H1 (cell line): Measurements from ENCODE around the gene RASGRP4. TPM values are rescaled to one million over a fixed set of nuclear protein-coding genes. Genes with fewer than 3 reads are reported as not detected.

ENCODE experiments used
- CTCF ChIA-PET: fragments of 300-600 bp; sonication (Branson Sonifier 250); formaldehyde crosslinking; loops from one replicate; lab custom pipeline; 2021; ENCODE audit not compliant: partially characterized antibody; lab: Charles Lee
- POLR2A ChIA-PET: fragments of 300-600 bp; sonication (Branson Sonifier 250); formaldehyde crosslinking; loops from one replicate; lab custom pipeline; 2021; ENCODE audit warnings: inconsistent platforms; ENCODE audit not compliant: partially characterized antibody; lab: Charles Lee
- DNase-seq, 2 experiments: peaks; one replicate each; pipeline versions ENCODE4 v3.0.0 to v3.0.0-alpha.2; 2010 to 2022; ENCODE audit warnings: low spot score in 2 of 2, low read depth in 1 of 2, mixed read lengths in 1 of 2
- FAIRE-seq: peaks from 2 replicates; lab custom pipeline; 2011; peaks lifted over from hg19 to GRCh38; lab: Jason Lieb, UNC
- H2AFZ ChIP-seq: 2 replicates; pipeline ENCODE4 v1.8.1; 2012; ENCODE audit warnings: low read length, inconsistent platforms
- H2AK5ac ChIP-seq: 2 replicates; pipeline ENCODE4 v1.6.1; 2013; ENCODE audit warnings: low read depth, low read length
- H2BK120ac ChIP-seq: replicated peaks from 2 replicates; pipeline ENCODE3; 2013; ENCODE audit warnings: low read depth, low read length, inconsistent platforms
- H2BK12ac ChIP-seq: 2 replicates; pipeline ENCODE4 v1.6.1; 2013; ENCODE audit warnings: low read depth, low read length
- H2BK15ac ChIP-seq: 2 replicates; pipeline ENCODE4 v1.6.1; 2013; ENCODE audit warnings: low read length
- H2BK20ac ChIP-seq: 2 replicates; pipeline ENCODE4 v1.6.1; 2013; ENCODE audit warnings: low read length
- H2BK5ac ChIP-seq: 2 replicates; pipeline ENCODE4 v1.6.1; 2013; ENCODE audit warnings: low read depth, low read length
- H3K14ac ChIP-seq: 2 replicates; pipeline ENCODE4 v1.6.1; 2013; ENCODE audit warnings: inconsistent platforms; ENCODE audit not compliant: insufficient read length
- H3K18ac ChIP-seq: 2 replicates; pipeline ENCODE4 v1.6.1; 2013; ENCODE audit warnings: low read length; ENCODE audit errors: extremely low read depth
- H3K23ac ChIP-seq: 2 replicates; pipeline ENCODE4 v1.6.1; 2013; ENCODE audit warnings: inconsistent platforms; ENCODE audit not compliant: insufficient read length
- H3K23me2 ChIP-seq: 2 replicates; pipeline ENCODE4 v1.6.1; 2013; ENCODE audit warnings: low read depth, low read length
- H3K27ac ChIP-seq: 2 replicates; pipeline ENCODE4 v1.6.1; 2011; ENCODE audit warnings: low read depth, low read length, inconsistent platforms
- H3K27me3 ChIP-seq, 4 experiments: replicated peaks in 1 of 4; 1 replicate in 1 of 4; 2 replicates in 3 of 4; pipeline versions ENCODE4 v1.6.1 to v1.8.1; 2011 to 2013; ENCODE audit warnings: low read length in 3 of 4, mild to moderate bottlenecking in 3 of 4, inconsistent platforms in 2 of 4, mixed read lengths in 2 of 4, moderate library complexity in 1 of 4; ENCODE audit not compliant: control insufficient read depth in 3 of 4, insufficient read depth in 3 of 4; ENCODE audit errors: extremely low read depth in 1 of 4
- H3K36me3 ChIP-seq, 4 experiments: 2 replicates each; pipeline versions ENCODE4 v1.6.1 to v1.8.1; 2011 to 2013; ENCODE audit warnings: mild to moderate bottlenecking in 4 of 4, low read length in 3 of 4, moderate library complexity in 2 of 4, control low read depth in 1 of 4, inconsistent platforms in 1 of 4; ENCODE audit not compliant: insufficient read depth in 4 of 4, control insufficient read depth in 2 of 4
- H3K4ac ChIP-seq: replicated peaks from 2 replicates; pipeline ENCODE3; 2013; ENCODE audit warnings: low read length, low read depth, mixed read lengths, inconsistent platforms; ENCODE audit not compliant: insufficient read length
- H3K4me1 ChIP-seq, 4 experiments: replicated peaks in 1 of 4; 1 replicate in 1 of 4; 2 replicates in 3 of 4; pipeline versions ENCODE4 v1.6.1 to v1.8.1; 2011 to 2013; ENCODE audit warnings: low read length in 3 of 4, inconsistent platforms in 2 of 4, mixed read lengths in 1 of 4; ENCODE audit not compliant: insufficient read depth in 4 of 4, control insufficient read depth in 3 of 4
- H3K4me2 ChIP-seq, 2 experiments: 2 replicates each; pipeline versions ENCODE4 v1.6.1 to v1.8.1; 2011 to 2013; ENCODE audit warnings: low read depth in 2 of 2, low read length in 2 of 2, control low read depth in 1 of 2, inconsistent platforms in 1 of 2, mild to moderate bottlenecking in 1 of 2; ENCODE audit not compliant: insufficient read depth in 1 of 2
- H3K4me3 ChIP-seq, 4 experiments: fragments of 200-600, 300-600 bp in 1 of 4; sonication (generic), shearing (Covaris generic), sonication (Bioruptor Twin) in 1 of 4; 2 replicates each; pipeline versions ENCODE4 v1.5.1 to v1.8.1; 2011 to 2016; ENCODE audit warnings: low read length in 4 of 4, low read depth in 3 of 4, control low read depth in 2 of 4, inconsistent platforms in 2 of 4, mild to moderate bottlenecking in 2 of 4, mixed read lengths in 1 of 4, moderate library complexity in 1 of 4; ENCODE audit not compliant: insufficient read depth in 2 of 4; ENCODE audit errors: extremely low read depth in 1 of 4
- H3K56ac ChIP-seq: replicated peaks from 2 replicates; pipeline ENCODE3; 2013; ENCODE audit warnings: low read depth, mild to moderate bottlenecking, mixed read lengths, low read length, inconsistent platforms; ENCODE audit not compliant: insufficient read length
- H3K79me1 ChIP-seq: 2 replicates; pipeline ENCODE4 v1.6.1; 2013; ENCODE audit warnings: low read depth, low read length, control low read depth
- H3K79me2 ChIP-seq, 2 experiments: 2 replicates each; pipeline versions ENCODE4 v1.6.1 to v1.8.1; 2012 to 2013; ENCODE audit warnings: low read length in 2 of 2, mild to moderate bottlenecking in 2 of 2, inconsistent platforms in 1 of 2; ENCODE audit not compliant: insufficient read depth in 2 of 2, control insufficient read depth in 1 of 2
- H3K9ac ChIP-seq, 4 experiments: replicated peaks in 1 of 4; 1 replicate in 1 of 4; 2 replicates in 3 of 4; pipeline versions ENCODE4 v1.6.1 to v1.8.1; 2011 to 2013; ENCODE audit warnings: low read depth in 3 of 4, low read length in 3 of 4, control low read depth in 2 of 4, mild to moderate bottlenecking in 2 of 4, moderate library complexity in 2 of 4, inconsistent platforms in 1 of 4; ENCODE audit errors: extremely low read depth in 1 of 4
- H3K9me3 ChIP-seq, 2 experiments: 2 replicates each; pipeline versions ENCODE4 v1.6.1 to v1.8.1; 2012 to 2013; ENCODE audit warnings: mild to moderate bottlenecking in 2 of 2, moderate library complexity in 2 of 2, control low read depth in 1 of 2, inconsistent platforms in 1 of 2, low read depth in 1 of 2, low read length in 1 of 2, mixed read lengths in 1 of 2; ENCODE audit not compliant: insufficient read depth in 2 of 2
- H4K20me1 ChIP-seq, 2 experiments: replicated peaks in 1 of 2; 2 replicates each; pipeline versions ENCODE3 to v1.8.1; 2011 to 2013; ENCODE audit warnings: inconsistent platforms in 2 of 2, low read length in 2 of 2, mild to moderate bottlenecking in 1 of 2; ENCODE audit not compliant: insufficient read depth in 2 of 2, control insufficient read depth in 1 of 2
- H4K5ac ChIP-seq: 2 replicates; pipeline ENCODE4 v1.6.1; 2013; ENCODE audit warnings: low read length, low read depth, mixed read lengths, inconsistent platforms; ENCODE audit not compliant: insufficient read length
- H4K8ac ChIP-seq: 2 replicates; pipeline ENCODE4 v1.8.0; 2013; ENCODE audit warnings: mild to moderate bottlenecking, moderate library complexity, low read length, inconsistent platforms; ENCODE audit not compliant: insufficient read depth; ENCODE audit errors: extremely low read depth
- H4K91ac ChIP-seq: replicated peaks from 2 replicates; pipeline ENCODE3; 2013; ENCODE audit warnings: low read length, mixed read lengths, inconsistent platforms; ENCODE audit not compliant: insufficient read length
- BCL11A ChIP-seq, 2 experiments: IDR thresholded peaks; one replicate each; pipeline ENCODE4 v1.6.1; 2011; ENCODE audit warnings: low read depth in 2 of 2, low read length in 2 of 2, mild to moderate bottlenecking in 2 of 2
- BRCA1 ChIP-seq: IDR thresholded peaks from 2 replicates; pipeline ENCODE4 v1.6.1; 2012; ENCODE audit warnings: low read depth, low read length, improper control_type of control experiment
- CBX8 ChIP-seq: fragments of 300-800, 300-1000 bp; sonication (generic); IDR thresholded peaks from 2 replicates; pipeline ENCODE4 v1.7.1; 2016; ENCODE audit warnings: low read depth, low read length, borderline replicate concordance
- CHD2 ChIP-seq: IDR thresholded peaks from 2 replicates; pipeline ENCODE4 v1.6.1; 2012; ENCODE audit warnings: low read length, improper control_type of control experiment
- FOSL1 ChIP-seq: IDR thresholded peaks from 2 replicates; pipeline ENCODE4 v1.6.1; 2011; ENCODE audit warnings: mild to moderate bottlenecking, low read depth, low read length, moderate library complexity; ENCODE audit not compliant: insufficient read depth
- GABPA ChIP-seq: IDR thresholded peaks from 2 replicates; pipeline ENCODE4 v1.6.1; 2011; ENCODE audit warnings: mild to moderate bottlenecking, low read length, moderate library complexity, borderline replicate concordance; ENCODE audit not compliant: insufficient read depth
- GTF2F1 ChIP-seq: IDR thresholded peaks from 2 replicates; pipeline ENCODE4 v1.6.1; 2012; ENCODE audit warnings: low read depth, low read length, improper control_type of control experiment, borderline replicate concordance
- KDM4A ChIP-seq: IDR thresholded peaks from one replicate; pipeline ENCODE4 v1.7.1; 2012; ENCODE audit warnings: low read depth, mild to moderate bottlenecking, moderate library complexity, low read length, inconsistent platforms; ENCODE audit not compliant: severe bottlenecking
- NRF1 ChIP-seq: IDR thresholded peaks from 2 replicates; pipeline ENCODE4 v1.6.1; 2011; ENCODE audit warnings: mild to moderate bottlenecking, low read depth, low read length, improper control_type of control experiment
- SP4 ChIP-seq: IDR thresholded peaks from 2 replicates; pipeline ENCODE4 v1.6.1; 2012; ENCODE audit warnings: low read length, inconsistent platforms
- SRF ChIP-seq: IDR thresholded peaks from 2 replicates; pipeline ENCODE4 v1.6.1; 2011; ENCODE audit warnings: mild to moderate bottlenecking, low read depth, low read length, moderate library complexity
- WGBS, 2 experiments: shearing (Covaris generic) in 1 of 2; methylation state at CpG; one replicate each; pipeline versions ENCODE4 v1.1.6 to v1.1.7; 2013 to 2015; ENCODE audit warnings: low lambda C conversion rate in 2 of 2, mixed read lengths in 2 of 2, inconsistent platforms in 1 of 2, low coverage in 1 of 2, missing lambda C conversion rate in 1 of 2; ENCODE audit not compliant: insufficient replicate concordance in 2 of 2, insufficient coverage in 1 of 2, insufficient read length in 1 of 2; ENCODE audit errors: extremely low coverage in 1 of 2, missing lambda C conversion rate in 1 of 2; 5-methylcytosine and 5-hydroxymethylcytosine counted together
- polyA plus RNA-seq, 7 experiments: library from polyadenylated mRNA; depleted of rRNA in 3 of 7; stranded (reverse) in 5 of 7; unstranded in 2 of 7; fragments of >200 nt in 5 of 7; fragments of 200-250 nt in 2 of 7; gene quantifications; 1 replicate in 5 of 7; 2 replicates in 1 of 7; 4 replicates in 1 of 7; pipeline versions ENCODE4 v1.2.1 to v1.2.3, GENCODE V29; 2011 to 2013; ENCODE audit warnings: missing spikeins in 2 of 7, mixed read lengths in 2 of 7
- total RNA-seq: library from RNA; stranded (reverse); fragmentation: NEBNext Ultra II Directional; extraction: Animal tissue kit (Norgen Biotek cat#: 25700); gene quantifications from 2 replicates; pipeline ENCODE4 v1.2.1, GENCODE V29; 2021
- TF ChIP-seq, protein P1 (sequence below), 3 experiments: IDR thresholded peaks; 1 replicate in 2 of 3; 2 replicates in 1 of 3; pipeline versions ENCODE4 v1.5.1 to v1.6.1; 2011; ENCODE audit warnings: low read length in 3 of 3, mild to moderate bottlenecking in 3 of 3, inconsistent platforms in 2 of 3, low read depth in 1 of 3, moderate library complexity in 1 of 3; ENCODE audit not compliant: insufficient read depth in 1 of 3; ENCODE audit errors: control extremely low read depth in 1 of 3

RASGRP4 gene
- total and polyA plus RNA-seq, 2 of the 8 experiments (the other 6 are each of a cell fraction or from before 2014, with no cell fraction given): 1.9 to 3.1 TPM

DNA sequence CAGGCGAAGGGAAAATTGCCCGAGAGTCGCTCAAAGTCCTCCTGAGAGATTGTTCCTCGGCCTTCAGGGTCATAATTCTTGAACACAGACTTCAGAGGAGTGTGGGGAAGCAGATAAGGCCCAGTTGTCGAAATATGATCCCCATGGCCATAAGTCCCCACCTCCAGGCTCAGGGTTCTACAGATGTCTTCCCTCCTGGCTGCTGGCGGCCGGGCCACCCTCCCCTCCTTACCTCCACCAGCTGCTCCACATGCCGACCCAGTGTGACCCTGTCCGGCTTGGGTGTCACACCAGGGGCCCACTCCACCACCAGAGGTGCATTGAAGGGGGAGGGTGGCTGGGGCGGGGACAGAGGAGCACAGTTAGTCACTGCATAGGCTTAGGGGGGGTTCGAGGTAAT lies 13.1 kb downstream of the RASGRP4 start:
- POLR2A ChIA-PET: interaction anchor here (0.8 to 1.2 kb wide), 5 partner anchors 9 to 191 kb away, joined by 3 to 4 read pairs (median 3); no protein-coding TSS in a partner anchor
- no peak overlapping the region for H3K27ac ChIP-seq
- no peak overlapping the region for H3K4me3 ChIP-seq
- no peaks in the 10 kb centered on the region for H3K9me3 ChIP-seq
- WGBS, 2 experiments: 85% methylated on average over 9 of the region's 11 CpGs; no CpG with 5 or more reads in 1 of the 2 experiments
- H4K5ac ChIP-seq: no peak overlapping the region
- no peak overlapping the region for H3K23ac ChIP-seq
- H2AK5ac ChIP-seq: no peak overlapping the region
- no peak for DNase-seq
- H2BK15ac ChIP-seq: no peak overlapping the region
- H3K23me2 ChIP-seq: peaks cover 3% of the 10 kb centered on the region
- FAIRE-seq: no peak
- CTCF ChIA-PET: interaction anchor here (0.8 to 5.7 kb wide), 3 partner anchors 10 to 40 kb away, joined by 4 to 32 read pairs (median 4); partner anchors contain the start of gene FAM98C
- no peaks in the 10 kb centered on the region; the same call in 1 of the 2 replicates for H3K79me1 ChIP-seq
- H3K18ac ChIP-seq: no peak overlapping the region
- H3K4ac ChIP-seq: no peak overlapping the region
- H3K4me1 ChIP-seq: peaks cover 0 to 7% (median 6%) of the 10 kb centered on the region in 4 experiments; a peak in 5 of 7 replicates
- no peak overlapping the region for H2BK120ac ChIP-seq
- H3K79me2 ChIP-seq: no peaks in the 10 kb centered on the region
- H3K27me3 ChIP-seq: peaks cover 0 to 2% (median 0%) of the 10 kb centered on the region in 4 experiments; a peak in 1 of 7 replicates
- no peak overlapping the region for H3K4me2 ChIP-seq
- H4K91ac ChIP-seq: no peak overlapping the region
- H4K20me1 ChIP-seq: no peaks in the 10 kb centered on the region
- H2BK12ac ChIP-seq: no peak overlapping the region
- H3K56ac ChIP-seq: no peak overlapping the region
- no peak overlapping the region for H3K9ac ChIP-seq
- no peak overlapping the region for H3K14ac ChIP-seq
- H3K36me3 ChIP-seq: no peaks in the 10 kb centered on the region
- H2AFZ ChIP-seq: no peak overlapping the region
- H2BK20ac ChIP-seq: no peak overlapping the region
- H2BK5ac ChIP-seq: no peak overlapping the region
- H4K8ac ChIP-seq: no peak overlapping the region; the same call in 1 of the 2 replicates
- TF ChIP-seq FOSL1 (no peak), SRF (no peak), GTF2F1 (no peak), CBX8 (no peak), BRCA1 (no peak), KDM4A (no peak), BCL11A (IDR thresholded peaks at IDR 0.05; ENCODE audit: low read depth in 2 of 2, low read length in 2 of 2) (no peak), NRF1 (no peak), CHD2 (no peak), SP4 (no peak), GABPA (no peak)
- TF ChIP-seq, protein P1, sequence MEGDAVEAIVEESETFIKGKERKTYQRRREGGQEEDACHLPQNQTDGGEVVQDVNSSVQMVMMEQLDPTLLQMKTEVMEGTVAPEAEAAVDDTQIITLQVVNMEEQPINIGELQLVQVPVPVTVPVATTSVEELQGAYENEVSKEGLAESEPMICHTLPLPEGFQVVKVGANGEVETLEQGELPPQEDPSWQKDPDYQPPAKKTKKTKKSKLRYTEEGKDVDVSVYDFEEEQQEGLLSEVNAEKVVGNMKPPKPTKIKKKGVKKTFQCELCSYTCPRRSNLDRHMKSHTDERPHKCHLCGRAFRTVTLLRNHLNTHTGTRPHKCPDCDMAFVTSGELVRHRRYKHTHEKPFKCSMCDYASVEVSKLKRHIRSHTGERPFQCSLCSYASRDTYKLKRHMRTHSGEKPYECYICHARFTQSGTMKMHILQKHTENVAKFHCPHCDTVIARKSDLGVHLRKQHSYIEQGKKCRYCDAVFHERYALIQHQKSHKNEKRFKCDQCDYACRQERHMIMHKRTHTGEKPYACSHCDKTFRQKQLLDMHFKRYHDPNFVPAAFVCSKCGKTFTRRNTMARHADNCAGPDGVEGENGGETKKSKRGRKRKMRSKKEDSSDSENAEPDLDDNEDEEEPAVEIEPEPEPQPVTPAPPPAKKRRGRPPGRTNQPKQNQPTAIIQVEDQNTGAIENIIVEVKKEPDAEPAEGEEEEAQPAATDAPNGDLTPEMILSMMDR (IDR thresholded peaks at IDR 0.05; ENCODE audit: control extremely low read depth in 1 of 3, insufficient read depth in 1 of 3, low read depth in 1 of 3, low read length in 3 of 3): no peak
